Cardiac muscle cell (in vitro differentiated cells and primary cell): ENCODE data around the gene SRD5A1. TPM values are rescaled to one million over a fixed set of nuclear protein-coding genes. Genes with fewer than 3 reads are reported as not detected.
A peak's percentile ranks its signal among the peaks of the same experiment; 100 is the strongest.

ENCODE experiments used
- DNase-seq, 2 donors: peaks; one replicate each; pipeline versions ENCODE4 v3.0.0 to v3.0.0-alpha.2; 2010 to 2017; ENCODE audit warnings: low read depth in 1 of 2, low spot score in 1 of 2
- H3K27ac ChIP-seq: fragments of 200-600 bp; sonication (generic); 2 replicates; pipeline ENCODE4 v1.5.1; 2016
- H3K27me3 ChIP-seq: fragments of 200-600 bp; sonication (generic); 2 replicates; pipeline ENCODE4 v1.6.0; 2016; ENCODE audit warnings: control low read depth
- H3K36me3 ChIP-seq: fragments of 200-600 bp; sonication (generic); 2 replicates; pipeline ENCODE4 v1.5.1; 2016; ENCODE audit warnings: control low read depth
- H3K4me1 ChIP-seq: fragments of 200-600 bp; sonication (generic); 2 replicates; pipeline ENCODE4 v1.8.1; 2017; ENCODE audit warnings: low read depth, mild to moderate bottlenecking, mixed run types
- H3K4me3 ChIP-seq: fragments of 200-600 bp; sonication (generic); 2 replicates; pipeline ENCODE4 v1.5.1; 2016; ENCODE audit warnings: mild to moderate bottlenecking
- H3K9me3 ChIP-seq: fragments of 200-600 bp; sonication (generic); 2 replicates; pipeline ENCODE4 v1.5.1; 2017; ENCODE audit warnings: low read depth, mild to moderate bottlenecking, control low read depth
- CTCF ChIP-seq: IDR thresholded peaks from 2 replicates; pipeline ENCODE4 v1.5.1; 2012; ENCODE audit warnings: low read depth, mild to moderate bottlenecking, low read length
- polyA plus RNA-seq: library from polyadenylated mRNA; unstranded; fragments of >200 nt; fragmentation: Nextera tagmentation; extraction: Ambion mirVana; gene quantifications from 2 replicates; pipeline ENCODE4 v1.2.1, GENCODE V29; 2016
- total RNA-seq: library from RNA; depleted of rRNA; stranded (reverse); fragments of >200 nt; gene quantifications from 2 replicates; pipeline ENCODE4 v1.2.3, GENCODE V29; 2016

Gene SRD5A1
- total and polyA plus RNA-seq, 2 experiments from 2014 or later, result 20.1 to 29.9 TPM

DNA sequence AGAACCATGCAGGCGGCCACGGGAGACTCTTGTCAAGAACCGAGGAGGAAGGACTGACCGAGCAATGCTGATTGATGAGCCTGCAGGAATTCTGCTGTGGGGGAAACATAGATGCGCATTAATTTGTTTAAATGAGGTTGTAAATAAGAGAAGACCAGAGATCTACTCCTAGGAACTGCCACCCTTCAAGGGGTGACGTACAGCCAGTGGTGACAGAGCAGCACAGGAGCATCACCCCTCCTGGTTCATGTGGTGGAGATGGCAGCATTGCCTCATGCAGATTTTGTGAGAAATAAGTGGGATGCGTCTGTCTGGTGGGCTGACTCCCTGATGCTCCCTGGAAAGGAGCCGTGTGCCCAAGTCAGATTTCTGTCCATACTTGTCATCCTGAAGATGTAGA, 22.2 kb downstream of the SRD5A1 start:
- Histone ChIP-seq H3K9me3 (no peaks in the 10 kb centered on the region), H3K36me3 (no peaks in the 10 kb centered on the region), H3K4me3 (no peak overlapping the region), H3K27ac (no peak overlapping the region), H3K4me1 (no peaks in the 10 kb centered on the region), H3K27me3 (no peaks in the 10 kb centered on the region)
- DNase-seq, result no peak
- no peak for TF ChIP-seq CTCF

- no peak for TF ChIP-seq CTCF
- H3K27ac ChIP-seq, result no peak overlapping the region
- H3K4me3 ChIP-seq, result no peak overlapping the region
- no peaks in the 10 kb centered on the region for H3K9me3 ChIP-seq
- no peaks in the 10 kb centered on the region for H3K36me3 ChIP-seq
- H3K4me1 ChIP-seq, result no peaks in the 10 kb centered on the region
- DNase-seq, result peak in 1 of 2 donors; percentile 8
- no peaks in the 10 kb centered on the region for H3K27me3 ChIP-seq
Observed at GRCh38 chr5:6656680-6657079, 23.4 kb downstream of the SRD5A1 start.

DNA sequence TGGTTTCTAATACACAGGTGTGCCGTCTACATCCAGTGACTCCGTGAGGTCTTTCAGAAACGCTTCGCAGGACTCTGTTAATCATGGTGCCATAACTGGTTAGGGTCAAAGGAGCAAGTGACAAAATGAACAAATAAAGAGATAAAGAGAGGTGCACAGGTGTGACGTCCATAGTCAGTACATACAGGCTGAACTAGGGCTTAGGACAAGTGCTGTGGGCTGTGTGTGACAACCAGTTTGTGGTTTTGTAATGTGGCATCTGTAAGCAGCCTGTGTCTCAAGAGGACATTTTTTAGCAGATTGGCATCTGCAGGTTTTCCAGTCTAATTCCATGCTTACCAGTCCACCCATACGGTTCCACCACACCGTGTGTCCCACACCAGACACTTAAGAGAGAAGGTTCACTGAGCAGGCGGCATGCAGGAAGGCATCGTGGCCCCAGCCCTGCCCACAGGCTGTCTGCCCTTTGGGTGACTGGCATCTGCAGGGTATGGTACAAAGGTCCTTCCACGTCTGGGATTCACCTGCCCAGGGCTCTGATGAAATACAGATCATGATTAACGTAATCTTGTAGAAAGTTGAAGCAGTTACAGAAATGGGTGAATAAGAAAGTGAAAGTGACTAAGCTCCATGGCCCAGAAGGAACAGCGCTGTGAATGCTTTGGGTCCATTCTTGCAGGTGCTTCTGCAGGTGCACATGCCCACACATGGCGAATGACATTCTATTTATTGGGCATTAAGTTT, 26.9 kb downstream of the SRD5A1 start:
- no peaks in the 10 kb centered on the region for H3K9me3 ChIP-seq
- H3K36me3 ChIP-seq, result no peaks in the 10 kb centered on the region
- H3K4me1 ChIP-seq, result no peaks in the 10 kb centered on the region
- no peak overlapping the region for H3K27ac ChIP-seq
- DNase-seq, result no peak
- TF ChIP-seq CTCF, result no peak
- H3K4me3 ChIP-seq, result no peak overlapping the region
- H3K27me3 ChIP-seq, result no peaks in the 10 kb centered on the region

DNA sequence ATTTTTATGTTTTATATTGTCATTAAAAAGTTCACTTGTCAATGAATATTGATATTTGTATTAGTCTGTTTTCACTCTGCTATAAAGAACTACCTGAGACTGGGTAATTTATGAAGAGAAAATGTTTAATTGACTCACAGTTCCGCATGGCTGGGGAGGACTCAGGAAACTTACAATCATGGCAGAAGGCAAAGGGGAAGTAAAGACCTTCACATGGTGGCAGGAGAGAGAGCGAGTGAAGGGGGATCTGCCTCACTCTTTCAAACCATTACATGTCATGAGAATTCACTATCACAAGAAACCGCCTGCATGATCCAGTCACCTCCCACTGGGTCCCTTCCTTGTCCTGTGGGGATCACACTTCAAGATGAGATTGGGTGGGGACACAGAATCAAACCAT, 27.4 kb downstream of the SRD5A1 start:
- Histone ChIP-seq H3K4me1 (no peaks in the 10 kb centered on the region), H3K9me3 (no peaks in the 10 kb centered on the region), H3K27ac (no peak overlapping the region), H3K36me3 (no peaks in the 10 kb centered on the region), H3K27me3 (no peaks in the 10 kb centered on the region), H3K4me3 (no peak overlapping the region)
- no peak for TF ChIP-seq CTCF
- DNase-seq, result no peak

- Histone ChIP-seq H3K36me3 (no peaks in the 10 kb centered on the region), H3K9me3 (no peaks in the 10 kb centered on the region), H3K27me3 (no peaks in the 10 kb centered on the region), H3K4me1 (no peaks in the 10 kb centered on the region), H3K27ac (no peak overlapping the region), H3K4me3 (no peak overlapping the region)
- TF ChIP-seq CTCF, result no peak
- no peak for DNase-seq
Observed at GRCh38 chr5:6666762-6667161, 33.5 kb downstream of the SRD5A1 start.
